ENCODE measurements around the gene CTNNA2.
A peak's percentile ranks its signal among the peaks of the same experiment; 100 is the strongest.

CTNNA2 gene

DNA sequence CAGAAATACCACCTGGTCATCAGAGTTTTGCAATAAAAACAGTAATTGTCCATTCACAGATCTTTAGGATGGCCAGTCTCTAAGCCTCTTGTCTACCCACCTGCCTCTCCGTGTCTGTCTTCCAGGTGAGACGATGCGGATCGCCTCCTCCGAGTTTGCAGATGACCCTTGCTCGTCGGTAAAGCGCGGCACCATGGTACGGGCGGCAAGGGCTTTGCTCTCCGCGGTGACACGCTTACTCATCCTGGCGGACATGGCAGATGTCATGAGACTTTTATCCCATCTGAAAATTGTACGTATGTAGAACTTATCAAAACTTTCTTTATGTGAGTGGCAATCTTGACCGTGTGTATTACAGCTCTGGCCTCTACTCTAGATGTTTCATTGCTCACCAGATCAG lies 345.0 kb downstream of the CTNNA2 start:
- no peak for DNase-seq (ENCODE audit: low read depth)

GRCh38 chr2:79860228-79861058 lies 347.6 kb downstream of the CTNNA2 start:
- peak; percentile 5 for DNase-seq (ENCODE audit: low read depth)

DNA sequence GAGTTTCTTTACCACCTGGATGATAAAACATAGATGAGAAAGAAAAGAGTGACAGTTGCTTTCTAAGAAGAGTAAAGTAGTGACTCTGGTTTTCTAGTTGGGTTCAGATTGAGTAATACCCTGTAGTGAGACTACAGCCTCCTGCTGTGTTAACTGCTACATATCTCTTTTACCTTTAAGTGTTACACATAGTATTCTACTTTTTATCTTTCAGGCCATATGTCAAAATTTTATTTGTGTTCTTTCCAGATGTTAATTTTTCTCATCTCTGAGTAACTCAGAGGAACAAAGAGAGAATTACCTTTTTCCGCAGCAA lies 348.2 kb downstream of the CTNNA2 start:
- no peak for DNase-seq (ENCODE audit: low read depth)

DNA sequence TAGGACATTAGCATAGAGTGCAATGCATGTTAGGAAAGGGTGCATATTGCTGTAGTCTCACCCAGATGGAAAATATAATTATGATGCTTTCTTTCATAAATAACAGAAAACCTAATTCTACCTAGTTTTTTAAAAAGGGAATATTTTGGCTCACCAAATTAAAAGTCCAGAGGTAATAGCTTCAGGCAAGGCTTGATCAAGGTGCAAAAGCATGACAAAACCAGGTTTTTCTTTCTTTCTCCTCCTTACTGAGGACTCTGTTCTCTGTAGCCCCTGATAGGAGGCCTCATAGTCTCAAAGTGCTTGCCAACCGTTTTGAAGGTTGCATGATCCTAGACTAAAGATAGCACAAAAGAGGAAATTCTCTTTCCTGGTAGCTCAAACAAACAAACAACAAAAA lies 349.9 kb downstream of the CTNNA2 start:
- DNase-seq (ENCODE audit: low read depth) = no peak

DNA sequence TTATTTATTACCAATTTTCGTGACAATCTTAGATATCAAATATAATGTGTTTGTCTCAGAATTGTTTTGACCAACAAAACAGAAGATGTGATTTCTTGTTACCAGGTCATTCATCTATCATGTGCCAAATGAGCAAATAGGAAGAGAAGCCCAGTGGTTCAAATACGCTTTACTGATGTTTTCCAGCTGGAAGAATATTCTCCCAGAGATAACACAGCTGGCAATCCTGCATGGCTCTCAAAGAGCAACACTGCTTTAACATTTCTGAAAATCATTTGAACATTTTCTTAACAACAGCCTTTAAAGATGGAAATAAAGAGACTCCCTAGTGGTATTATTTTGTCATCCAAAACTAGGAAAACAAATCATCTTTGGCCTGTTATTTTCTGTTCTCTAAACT lies 359.8 kb downstream of the CTNNA2 start:
- DNase-seq (ENCODE audit: low read depth) = no peak

- DNase-seq (ENCODE audit: low read depth) = no peak
Observed at GRCh38 chr2:79874015-79874414, 361.2 kb downstream of the CTNNA2 start.

DNA sequence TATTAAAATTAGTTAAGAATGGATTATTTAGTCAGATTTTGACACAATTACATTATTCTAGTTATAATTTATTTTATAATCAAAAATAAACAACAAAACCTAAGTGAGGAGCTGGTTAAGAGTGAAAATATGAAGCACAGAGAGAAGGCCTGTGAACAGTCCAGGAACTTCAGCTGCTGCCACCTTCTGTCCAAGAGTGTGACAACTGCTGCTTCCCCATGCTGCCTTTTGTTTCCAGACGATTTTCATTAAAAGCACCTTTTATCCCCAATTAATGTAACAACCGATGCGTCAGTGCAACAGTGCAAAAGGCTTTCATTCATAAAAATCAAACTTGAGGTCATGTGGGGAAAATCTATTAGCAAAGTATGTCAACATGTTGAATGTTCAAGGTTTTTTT lies 363.6 kb downstream of the CTNNA2 start:
- no peak for DNase-seq (ENCODE audit: low read depth)

GRCh38 chr2:79882548-79882947 lies 369.7 kb downstream of the CTNNA2 start:
- no peak for DNase-seq (ENCODE audit: low read depth)

- peak; percentile 17 for DNase-seq (ENCODE audit: low read depth)
Observed at GRCh38 chr2:79887747-79888374, 375.0 kb downstream of the CTNNA2 start.

- no peak for DNase-seq (ENCODE audit: low read depth)
Observed at GRCh38 chr2:79892123-79892522, 379.3 kb downstream of the CTNNA2 start.

DNA sequence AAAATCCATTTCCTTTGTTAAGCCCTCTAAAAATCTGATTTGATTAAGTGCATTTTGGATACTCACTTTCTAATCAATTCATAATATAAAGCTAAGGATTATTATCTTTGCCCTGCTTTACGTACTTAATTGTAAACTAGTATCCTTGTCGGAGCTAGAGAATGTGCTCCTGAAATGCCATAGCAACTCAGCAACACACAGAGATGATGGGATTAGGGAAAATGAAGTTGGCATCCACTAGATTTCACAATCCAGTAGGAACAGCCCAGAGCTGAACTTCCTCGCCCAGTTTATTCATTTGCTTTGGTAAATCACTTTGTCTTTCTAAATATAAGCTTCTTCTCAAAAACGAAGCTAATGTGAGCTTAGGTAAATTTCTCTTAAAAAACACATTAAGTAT lies 386.3 kb downstream of the CTNNA2 start:
- no peak for DNase-seq (ENCODE audit: low read depth)

GRCh38 chr2:79901161-79901560 lies 388.3 kb downstream of the CTNNA2 start:
- DNase-seq (ENCODE audit: low read depth) = no peak

DNA sequence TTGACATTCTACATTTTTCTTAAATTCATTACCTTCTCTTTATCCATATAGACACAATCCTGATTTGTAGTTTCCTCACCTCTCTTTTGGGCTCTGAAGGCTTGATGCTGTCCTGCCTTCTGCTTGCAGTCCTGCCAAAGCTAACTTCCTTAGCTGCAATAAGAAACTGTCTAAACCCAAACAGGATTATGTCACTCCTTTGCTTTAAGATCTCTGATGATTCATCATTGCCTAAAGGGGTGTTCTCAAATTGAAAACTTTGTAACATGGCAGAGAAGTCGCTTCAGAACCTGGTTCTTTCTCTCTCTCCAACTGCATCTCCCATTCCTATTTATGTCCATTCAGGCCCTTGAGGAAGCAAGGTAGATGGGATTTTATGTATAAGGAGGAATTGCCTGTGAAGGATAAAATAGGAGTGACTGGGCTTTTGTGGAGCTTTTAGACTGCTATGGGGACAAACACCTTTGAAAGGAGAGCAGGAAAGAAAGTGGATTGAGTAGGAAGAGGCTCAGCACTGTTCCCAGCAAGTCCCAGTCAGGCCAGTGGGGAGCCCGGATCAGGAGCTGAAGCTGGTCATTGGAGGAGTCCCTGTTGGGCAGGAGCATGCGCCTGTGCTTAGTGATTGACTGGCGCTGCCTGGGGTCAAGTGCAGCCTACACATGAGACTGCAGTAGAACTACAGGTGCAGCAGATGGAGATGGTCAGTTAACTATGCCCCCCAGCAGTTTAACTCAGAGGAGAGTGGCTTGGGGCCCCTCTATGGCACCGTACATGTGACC lies 390.6 kb downstream of the CTNNA2 start:
- DNase-seq (ENCODE audit: low read depth) = no peak

GRCh38 chr2:79906139-79906890 lies 393.5 kb downstream of the CTNNA2 start:
- no peak for DNase-seq (ENCODE audit: low read depth)

GRCh38 chr2:79909521-79909920 lies 396.7 kb downstream of the CTNNA2 start:
- no peak for DNase-seq (ENCODE audit: low read depth)

DNA sequence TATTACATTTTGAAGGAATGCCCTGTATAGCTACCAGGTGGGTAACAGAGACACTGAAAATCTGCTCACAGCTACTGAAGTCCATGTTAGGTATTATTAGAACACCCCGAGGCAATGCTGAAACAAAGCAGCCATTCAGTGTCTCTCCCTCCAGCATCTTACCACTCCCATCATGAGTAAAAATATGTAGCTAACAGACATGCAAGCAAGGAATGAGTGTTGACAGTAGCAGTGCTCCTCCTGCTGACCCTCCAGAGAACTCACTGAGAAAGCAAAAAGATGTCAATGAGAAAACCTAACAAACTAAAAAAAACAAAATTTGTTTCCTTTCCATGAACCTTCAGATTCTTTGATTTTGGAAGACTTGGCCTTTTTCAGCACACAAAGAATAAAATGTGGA lies 397.8 kb downstream of the CTNNA2 start:
- DNase-seq (ENCODE audit: low read depth) = no peak

GRCh38 chr2:79915455-79915854 lies 402.6 kb downstream of the CTNNA2 start:
- DNase-seq (ENCODE audit: low read depth) = no peak

- no peak for DNase-seq (ENCODE audit: low read depth)
Observed at GRCh38 chr2:79916285-79916684, 403.4 kb downstream of the CTNNA2 start.

GRCh38 chr2:79920512-79921076 lies 407.7 kb downstream of the CTNNA2 start:
- no peak for DNase-seq (ENCODE audit: low read depth)

GRCh38 chr2:79929624-79930023 lies 416.8 kb downstream of the CTNNA2 start:
- no peak for DNase-seq (ENCODE audit: low read depth)

DNA sequence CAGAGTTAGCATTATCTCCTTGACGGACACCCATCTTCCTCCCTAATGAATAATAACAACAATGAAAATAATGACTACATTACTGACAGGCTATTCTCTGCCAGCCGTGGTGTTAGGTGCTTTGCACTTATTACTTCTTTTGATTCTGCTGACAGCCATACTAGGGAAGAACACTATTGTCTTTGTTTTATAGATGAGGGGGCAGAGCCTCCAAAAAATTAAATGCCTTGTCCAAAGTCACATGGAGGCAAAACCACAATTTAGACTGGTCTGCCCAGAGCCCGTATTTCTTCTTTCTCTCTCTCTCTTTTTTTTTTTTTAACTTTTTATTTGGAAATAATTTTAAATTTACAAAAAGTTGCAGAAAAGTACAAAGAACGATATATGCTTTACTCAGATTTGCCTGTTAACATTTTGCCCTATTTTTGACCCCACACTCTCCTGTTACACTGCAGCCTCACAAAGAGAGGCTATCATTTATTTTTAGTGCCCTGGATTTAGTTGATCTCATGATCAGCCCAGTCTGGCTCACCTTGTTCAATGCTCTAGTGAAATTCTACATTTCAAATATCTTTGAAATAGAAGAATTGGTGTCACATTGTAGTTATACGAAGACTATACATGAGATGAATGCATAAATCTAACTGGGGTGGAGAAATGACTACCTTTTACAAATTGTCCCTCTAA lies 422.3 kb downstream of the CTNNA2 start:
- DNase-seq (ENCODE audit: low read depth) = no peak

All from CMK (cell line).